HepG2 (cell line): ENCODE measurements around the gene EXPH5. TPM values are rescaled to one million over a fixed set of nuclear protein-coding genes. Genes with fewer than 3 reads are reported as not detected.

Source experiments
- ATAC-seq: fragments of 200-7000 bp; cut with Tn5 transposase; 3 replicates; pipeline ENCODE4 v1.9.1; 2020; ENCODE audit warnings: mild to moderate bottlenecking, moderate library complexity
- BruUV-seq: library from RNA; stranded (reverse); fragments of 400-500 nt; replicated peaks from 2 replicates; lab custom pipeline; 2021; lab: Mats Ljungman, UMichigan
- CTCF ChIA-PET: fragments of 300-600 bp; formaldehyde crosslinking; extraction: SDS; loops from one replicate; lab custom pipeline; 2021; ENCODE audit warnings: low total read pairs, inconsistent platforms, low intra/inter-chr PET ratio; lab: Yijun Ruan, JAX
- POLR2A ChIA-PET: fragments of 350-600 bp; sonication (Branson Sonifier 250); formaldehyde crosslinking; loops from one replicate; lab custom pipeline; 2020; ENCODE audit warnings: antibody characterized with exemption, inconsistent platforms; lab: Yijun Ruan, JAX
- DNase-seq: peaks from one replicate; pipeline ENCODE4 v3.0.0-alpha.2; 2015; ENCODE audit warnings: low spot score
- FAIRE-seq: peaks from 3 replicates; lab custom pipeline; 2011; peaks lifted over from hg19 to GRCh38; lab: Jason Lieb, UNC
- H2AFZ ChIP-seq: one replicate; pipeline ENCODE4 v1.6.1; 2011; ENCODE audit warnings: low read length, inconsistent platforms
- H3K27ac ChIP-seq: fragments of 300-600 bp; 3 replicates; pipeline ENCODE4 v1.8.0; 2011; ENCODE audit warnings: mixed run types, mild to moderate bottlenecking, mixed read lengths, low read length, inconsistent platforms; ENCODE audit not compliant: insufficient read depth; ENCODE audit errors: extremely low read length
- H3K27me3 ChIP-seq, 2 experiments: fragments of 200-600 bp in 1 of 2; 2 replicates in 1 of 2; 3 replicates in 1 of 2; pipeline versions ENCODE4 v1.6.0 to v1.8.0; 2011; ENCODE audit warnings: low read length in 2 of 2, mild to moderate bottlenecking in 2 of 2, moderate library complexity in 2 of 2, inconsistent platforms in 1 of 2; ENCODE audit not compliant: insufficient read depth in 2 of 2, control insufficient read depth in 1 of 2
- H3K36me3 ChIP-seq, 2 experiments: fragments of 200-600 bp in 1 of 2; replicated peaks in 1 of 2; 2 replicates in 1 of 2; 3 replicates in 1 of 2; pipeline versions ENCODE4 v1.5.1 to v1.8.0; 2011; ENCODE audit warnings: low read length in 2 of 2, inconsistent platforms in 1 of 2; ENCODE audit not compliant: insufficient read depth in 2 of 2, control insufficient read depth in 1 of 2
- H3K4me1 ChIP-seq: 2 replicates; pipeline ENCODE4 v1.5.1; 2012; ENCODE audit warnings: low read length, inconsistent platforms; ENCODE audit not compliant: insufficient read depth
- H3K4me2 ChIP-seq: 2 replicates; pipeline ENCODE4 v1.6.0; 2011; ENCODE audit warnings: low read depth, low read length, inconsistent platforms
- H3K4me3 ChIP-seq, 3 experiments: fragments of 200-600 bp in 1 of 3; sonication (generic), shearing (Covaris generic) in 1 of 3; replicated peaks in 1 of 3; 2 replicates each; pipeline ENCODE4 v1.5.1; 2011 to 2016; ENCODE audit warnings: low read length in 3 of 3, inconsistent platforms in 2 of 3, low read depth in 2 of 3, mild to moderate bottlenecking in 2 of 3, control low read depth in 1 of 3, mixed read lengths in 1 of 3; ENCODE audit not compliant: insufficient read depth in 1 of 3
- H3K79me2 ChIP-seq: one replicate; pipeline ENCODE4 v1.6.1; 2011; ENCODE audit warnings: low read length, inconsistent platforms; ENCODE audit not compliant: insufficient read depth
- H3K9ac ChIP-seq: 2 replicates; pipeline ENCODE4 v1.6.0; 2011; ENCODE audit warnings: mild to moderate bottlenecking, low read depth, low read length, inconsistent platforms; ENCODE audit not compliant: insufficient read depth
- H3K9me3 ChIP-seq: 2 replicates; pipeline ENCODE4 v1.5.1; 2012; ENCODE audit warnings: mild to moderate bottlenecking, low read length
- H4K20me1 ChIP-seq: 2 replicates; pipeline ENCODE4 v1.6.0; 2011; ENCODE audit warnings: inconsistent platforms, mild to moderate bottlenecking, low read length, moderate library complexity; ENCODE audit not compliant: insufficient read depth
- ARNT2 ChIP-seq: sonication (generic); formaldehyde crosslinking; IDR thresholded peaks from 2 replicates; pipeline ENCODE4 v1.8.0; 2022; ENCODE audit warnings: mild to moderate bottlenecking, low read depth, missing genetic modification reagents, moderate library complexity
- CBX1 ChIP-seq: IDR thresholded peaks from one replicate; pipeline ENCODE4 v1.6.1; 2016; ENCODE audit warnings: antibody characterized with exemption, low read depth
- FOXC1 ChIP-seq: sonication (generic); formaldehyde crosslinking; IDR thresholded peaks from 2 replicates; pipeline ENCODE4 v1.8.0; 2022; ENCODE audit warnings: mild to moderate bottlenecking, missing genetic modification reagents, borderline replicate concordance
- PAWR ChIP-seq: sonication (generic); formaldehyde crosslinking; IDR thresholded peaks from 2 replicates; pipeline ENCODE4 v1.4.0; 2020; ENCODE audit warnings: missing genetic modification reagents, mild to moderate bottlenecking, borderline replicate concordance
- RARA ChIP-seq: IDR thresholded peaks from 2 replicates; pipeline ENCODE4 v1.6.1; 2016; ENCODE audit warnings: missing genetic modification reagents, missing compliant biosample characterization
- REXO4 ChIP-seq: sonication (generic); formaldehyde crosslinking; IDR thresholded peaks from 2 replicates; pipeline ENCODE4 v1.8.0; 2022; ENCODE audit warnings: missing genetic modification reagents, mild to moderate bottlenecking, borderline replicate concordance
- RXRB ChIP-seq: IDR thresholded peaks from 2 replicates; pipeline ENCODE4 v1.6.1; 2016; ENCODE audit warnings: borderline replicate concordance, missing genetic modification reagents, missing compliant biosample characterization
- SMAD3 ChIP-seq: sonication (generic); formaldehyde crosslinking; IDR thresholded peaks from 2 replicates; pipeline ENCODE4 v1.4.0; 2020; ENCODE audit warnings: missing genetic modification reagents
- SP2 ChIP-seq: sonication (generic); formaldehyde crosslinking; IDR thresholded peaks from 2 replicates; pipeline ENCODE4 v1.5.1; 2020; ENCODE audit warnings: mild to moderate bottlenecking, missing genetic modification reagents
- SRSF1 ChIP-seq: fragments of 200-400 bp; formaldehyde crosslinking; optimal IDR thresholded peaks from 2 replicates; pipeline ENCODE3; 2017; ENCODE audit warnings: mild to moderate bottlenecking, low read depth, low read length, moderate library complexity
- ZIK1 ChIP-seq: sonication (generic); formaldehyde crosslinking; IDR thresholded peaks from 2 replicates; pipeline ENCODE4 v1.5.0; 2020; ENCODE audit warnings: mild to moderate bottlenecking, low read depth, missing genetic modification reagents, borderline replicate concordance
- ZNF431 ChIP-seq: sonication (generic); formaldehyde crosslinking; IDR thresholded peaks from 2 replicates; pipeline ENCODE4 v1.9.0; 2022; ENCODE audit warnings: missing genetic modification reagents, low read depth, mild to moderate bottlenecking, borderline replicate concordance
- ZNF674 ChIP-seq: sonication (generic); formaldehyde crosslinking; IDR thresholded peaks from 2 replicates; pipeline ENCODE4 v1.5.0; 2020; ENCODE audit warnings: low read depth, mild to moderate bottlenecking, missing genetic modification reagents
- WGBS: methylation state at CpG from one replicate; pipeline ENCODE4 v1.1.6; 2017; ENCODE audit warnings: low lambda C conversion rate; 5-methylcytosine and 5-hydroxymethylcytosine counted together
- in situ Hi-C: cut with HindIII; loops from 2 replicates; pipeline ENCODE4 v1.10.0; 2017; ENCODE audit warnings: low pct_unique_long_range_greater_than_20kb; ENCODE audit not compliant: extremely low pct_ligation_motif_present
- intact Hi-C: fragments of 100-400 bp; cut with micrococcal nuclease; formaldehyde crosslinking; loops from one replicate; pipeline ENCODE4 v1.10.0; 2022; ENCODE audit not compliant: unreplicated experiment
- polyA plus RNA-seq, 8 experiments: library from polyadenylated mRNA; depleted of rRNA in 3 of 8; stranded (reverse) in 7 of 8; unstranded in 1 of 8; fragments of >200 nt; fragmentation: Illumina TruSeq in 4 of 8; extraction: Trizol in 4 of 8; gene quantifications; 2 replicates each; pipeline versions ENCODE4 v1.2.1 to v1.2.3, GENCODE V29; 2011 to 2016; ENCODE audit warnings: low read depth in 4 of 8, missing spikeins in 1 of 8, mixed read lengths in 1 of 8; ENCODE audit not compliant: insufficient read depth in 1 of 8
- total RNA-seq, 5 experiments: library from RNA; depleted of rRNA; stranded (reverse); fragments of >200 nt; fragmentation: Illumina TruSeq; extraction: Trizol; gene quantifications; 2 replicates each; pipeline ENCODE4 v1.2.3, GENCODE V29; 2016; ENCODE audit warnings: low read depth in 1 of 5
- TF ChIP-seq, protein P1 (sequence below): sonication (generic); formaldehyde crosslinking; IDR thresholded peaks from 2 replicates; pipeline ENCODE4 v1.4.0; 2020; ENCODE audit warnings: mild to moderate bottlenecking, missing genetic modification reagents
- TF ChIP-seq, protein P2 (sequence below): sonication (generic); formaldehyde crosslinking; IDR thresholded peaks from 2 replicates; pipeline ENCODE4 v1.4.0; 2020; ENCODE audit warnings: mild to moderate bottlenecking, missing genetic modification reagents
- TF ChIP-seq, protein P3 (sequence below): sonication (generic); formaldehyde crosslinking; IDR thresholded peaks from 2 replicates; pipeline ENCODE4 v1.5.0; 2020; ENCODE audit warnings: mild to moderate bottlenecking, missing genetic modification reagents

EXPH5 gene
- total and polyA plus RNA-seq, 2 of the 13 experiments (the other 11 are each of a cell fraction or from before 2014, with no cell fraction given), result under 0.01 to 0.02 TPM

DNA sequence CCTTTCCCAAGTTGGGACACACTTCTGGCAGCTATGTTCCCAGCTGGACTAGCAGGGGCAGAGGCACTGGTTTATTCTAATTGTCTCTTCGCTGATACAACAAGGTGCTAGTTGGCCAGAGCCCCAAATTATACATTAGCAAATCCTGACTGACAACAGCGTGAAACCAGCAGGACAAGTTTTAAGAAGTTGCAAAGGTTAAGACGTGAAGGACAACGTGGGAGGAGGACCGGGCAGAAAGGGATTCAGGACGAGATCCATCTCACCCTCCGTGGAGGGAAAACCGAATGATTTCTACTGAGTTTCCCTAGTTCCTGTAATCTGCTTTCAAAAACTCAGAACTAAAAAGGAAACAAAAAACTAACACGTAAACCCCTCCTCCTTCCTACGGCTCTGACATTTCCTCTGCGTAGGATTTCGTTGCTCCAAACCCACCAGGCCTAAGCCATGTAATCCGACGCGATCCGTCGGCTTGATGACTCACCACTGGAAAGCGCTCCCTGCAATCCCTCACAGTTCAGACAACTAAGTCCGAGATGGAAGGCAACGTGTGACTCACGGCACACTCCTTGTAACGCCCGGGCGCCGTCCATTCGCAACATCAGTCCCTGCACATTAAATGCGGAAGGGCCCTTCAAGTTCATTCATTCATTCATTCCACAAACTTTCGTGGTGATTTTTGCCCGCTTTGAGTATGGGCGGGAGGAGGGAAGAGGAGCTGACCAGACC is 96.1 kb downstream of the EXPH5 start:
- Histone ChIP-seq H3K79me2 (no peaks in the 10 kb centered on the region), H3K9me3 (no peaks in the 10 kb centered on the region), H3K27me3 (no peaks in the 10 kb centered on the region), H3K4me3 (peak overlapping the region; percentile 59 to 77 (median 61)), H3K4me2 (peak overlapping the region; percentile 86), H2AFZ (peak overlapping the region; percentile 89), H4K20me1 (no peaks in the 10 kb centered on the region), H3K4me1 (peaks cover 46% of the 10 kb centered on the region), H3K9ac (peak overlapping the region; percentile 80), H3K36me3 (no peaks in the 10 kb centered on the region; a peak in 1 of 5 replicates), H3K27ac (peak overlapping the region; percentile 79)
- FAIRE-seq (peak; percentile 72), ATAC-seq (peak; percentile 93), DNase-seq (peak; percentile 89)
- TSS peak; percentile 68 for BruUV-seq
- ChIA-PET CTCF (no interaction called here), POLR2A (interaction anchor here (1.5 kb wide), 1 partner anchor 31 kb away, joined by 5 read pairs; the partner anchor contains the start of gene C11orf65)
- in situ Hi-C loops (no loop called here), intact Hi-C loops (loop anchor here (1.0 to 10.0 kb wide), 3 partner anchors 30 to 140 kb away; partner anchors contain the start of genes C11orf65 and EXPH5)
- 4% methylated on average over 21 of the region's 30 CpGs for WGBS
- TF ChIP-seq ZNF431 (no peak), SP2 (CRISPR knock-in tag) (no peak), PAWR (CRISPR knock-in tag) (no peak), ZIK1 (no peak), SRSF1 (no peak), RXRB (no peak), ARNT2 (no peak), RARA (CRISPR knock-in tag) (no peak), CBX1 (no peak), FOXC1 (0 out of 2 replicates have a peak, but pooled peaks have one; percentile 23), SMAD3 (CRISPR knock-in tag) (0 out of 2 replicates have a peak, but pooled peaks have one; percentile 21), REXO4 (no peak), ZNF674 (CRISPR knock-in tag) (no peak)
- TF ChIP-seq, protein P1, sequence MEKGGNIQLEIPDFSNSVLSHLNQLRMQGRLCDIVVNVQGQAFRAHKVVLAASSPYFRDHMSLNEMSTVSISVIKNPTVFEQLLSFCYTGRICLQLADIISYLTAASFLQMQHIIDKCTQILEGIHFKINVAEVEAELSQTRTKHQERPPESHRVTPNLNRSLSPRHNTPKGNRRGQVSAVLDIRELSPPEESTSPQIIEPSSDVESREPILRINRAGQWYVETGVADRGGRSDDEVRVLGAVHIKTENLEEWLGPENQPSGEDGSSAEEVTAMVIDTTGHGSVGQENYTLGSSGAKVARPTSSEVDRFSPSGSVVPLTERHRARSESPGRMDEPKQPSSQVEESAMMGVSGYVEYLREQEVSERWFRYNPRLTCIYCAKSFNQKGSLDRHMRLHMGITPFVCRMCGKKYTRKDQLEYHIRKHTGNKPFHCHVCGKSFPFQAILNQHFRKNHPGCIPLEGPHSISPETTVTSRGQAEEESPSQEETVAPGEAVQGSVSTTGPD (CRISPR knock-in tag), result no peak
- TF ChIP-seq, protein P2, sequence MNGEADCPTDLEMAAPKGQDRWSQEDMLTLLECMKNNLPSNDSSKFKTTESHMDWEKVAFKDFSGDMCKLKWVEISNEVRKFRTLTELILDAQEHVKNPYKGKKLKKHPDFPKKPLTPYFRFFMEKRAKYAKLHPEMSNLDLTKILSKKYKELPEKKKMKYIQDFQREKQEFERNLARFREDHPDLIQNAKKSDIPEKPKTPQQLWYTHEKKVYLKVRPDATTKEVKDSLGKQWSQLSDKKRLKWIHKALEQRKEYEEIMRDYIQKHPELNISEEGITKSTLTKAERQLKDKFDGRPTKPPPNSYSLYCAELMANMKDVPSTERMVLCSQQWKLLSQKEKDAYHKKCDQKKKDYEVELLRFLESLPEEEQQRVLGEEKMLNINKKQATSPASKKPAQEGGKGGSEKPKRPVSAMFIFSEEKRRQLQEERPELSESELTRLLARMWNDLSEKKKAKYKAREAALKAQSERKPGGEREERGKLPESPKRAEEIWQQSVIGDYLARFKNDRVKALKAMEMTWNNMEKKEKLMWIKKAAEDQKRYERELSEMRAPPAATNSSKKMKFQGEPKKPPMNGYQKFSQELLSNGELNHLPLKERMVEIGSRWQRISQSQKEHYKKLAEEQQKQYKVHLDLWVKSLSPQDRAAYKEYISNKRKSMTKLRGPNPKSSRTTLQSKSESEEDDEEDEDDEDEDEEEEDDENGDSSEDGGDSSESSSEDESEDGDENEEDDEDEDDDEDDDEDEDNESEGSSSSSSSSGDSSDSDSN, result no peak; the same call in 1 of the 2 replicates
- TF ChIP-seq, protein P3, sequence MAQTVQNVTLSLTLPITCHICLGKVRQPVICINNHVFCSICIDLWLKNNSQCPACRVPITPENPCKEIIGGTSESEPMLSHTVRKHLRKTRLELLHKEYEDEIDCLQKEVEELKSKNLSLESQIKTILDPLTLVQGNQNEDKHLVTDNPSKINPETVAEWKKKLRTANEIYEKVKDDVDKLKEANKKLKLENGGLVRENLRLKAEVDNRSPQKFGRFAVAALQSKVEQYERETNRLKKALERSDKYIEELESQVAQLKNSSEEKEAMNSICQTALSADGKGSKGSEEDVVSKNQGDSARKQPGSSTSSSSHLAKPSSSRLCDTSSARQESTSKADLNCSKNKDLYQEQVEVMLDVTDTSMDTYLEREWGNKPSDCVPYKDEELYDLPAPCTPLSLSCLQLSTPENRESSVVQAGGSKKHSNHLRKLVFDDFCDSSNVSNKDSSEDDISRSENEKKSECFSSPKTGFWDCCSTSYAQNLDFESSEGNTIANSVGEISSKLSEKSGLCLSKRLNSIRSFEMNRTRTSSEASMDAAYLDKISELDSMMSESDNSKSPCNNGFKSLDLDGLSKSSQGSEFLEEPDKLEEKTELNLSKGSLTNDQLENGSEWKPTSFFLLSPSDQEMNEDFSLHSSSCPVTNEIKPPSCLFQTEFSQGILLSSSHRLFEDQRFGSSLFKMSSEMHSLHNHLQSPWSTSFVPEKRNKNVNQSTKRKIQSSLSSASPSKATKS (CRISPR knock-in tag), result no peak; the same call in 1 of the 2 replicates
